HG03039 (cell line): Measurements from ENCODE around the gene BLACAT1.

Experiments used
- ATAC-seq: cut with Tn5 transposase; IDR thresholded peaks from one replicate; pipeline ENCODE4 v1.9.1; 2021; ENCODE audit warnings: mild to moderate bottlenecking, moderate library complexity; ENCODE audit not compliant: unreplicated experiment

BLACAT1 gene

DNA sequence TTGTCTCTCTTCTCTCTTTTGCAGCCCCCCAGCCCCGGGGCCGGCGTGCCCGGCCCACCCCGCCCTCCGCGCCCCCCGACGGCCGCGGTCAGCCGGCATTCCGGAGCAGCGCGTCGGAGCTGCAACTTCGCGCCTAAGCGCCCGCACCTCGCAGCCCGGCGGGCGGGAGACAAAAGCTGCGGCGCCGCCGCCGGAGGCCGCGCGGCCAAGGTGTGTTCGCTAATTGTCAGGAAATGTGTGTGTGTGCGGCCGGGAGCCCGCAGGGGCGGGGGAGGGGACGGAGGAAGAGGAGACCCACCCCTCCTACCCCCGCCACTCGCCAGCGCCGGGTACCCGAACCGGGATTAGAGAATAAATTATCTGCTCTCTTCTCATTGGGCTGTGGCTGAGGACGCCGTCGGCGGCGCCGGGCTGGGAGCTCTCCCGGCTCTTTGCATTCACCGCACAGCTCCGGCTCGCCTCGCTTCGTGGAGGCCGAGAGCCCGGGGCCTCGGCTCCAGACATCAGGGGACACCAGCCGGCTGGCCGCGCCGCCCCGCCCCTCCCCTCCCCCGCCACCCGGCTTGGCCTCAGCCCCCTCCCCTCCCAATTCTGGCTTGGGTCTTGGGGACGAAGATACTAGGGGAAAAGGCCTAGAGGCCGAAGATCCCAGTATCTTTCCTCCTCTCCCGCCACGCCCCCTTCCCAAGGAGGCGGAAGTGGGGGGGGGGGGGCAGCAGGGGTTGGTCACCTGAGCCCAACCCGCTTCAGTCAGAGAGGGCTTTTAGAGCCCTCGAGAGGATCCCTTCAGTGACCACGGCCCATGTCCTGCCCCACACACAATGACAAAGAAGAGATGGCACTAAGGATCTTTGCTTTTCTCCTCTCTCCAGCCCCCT lies 1.3 kb upstream of the BLACAT1 start:
- no peak for ATAC-seq

DNA sequence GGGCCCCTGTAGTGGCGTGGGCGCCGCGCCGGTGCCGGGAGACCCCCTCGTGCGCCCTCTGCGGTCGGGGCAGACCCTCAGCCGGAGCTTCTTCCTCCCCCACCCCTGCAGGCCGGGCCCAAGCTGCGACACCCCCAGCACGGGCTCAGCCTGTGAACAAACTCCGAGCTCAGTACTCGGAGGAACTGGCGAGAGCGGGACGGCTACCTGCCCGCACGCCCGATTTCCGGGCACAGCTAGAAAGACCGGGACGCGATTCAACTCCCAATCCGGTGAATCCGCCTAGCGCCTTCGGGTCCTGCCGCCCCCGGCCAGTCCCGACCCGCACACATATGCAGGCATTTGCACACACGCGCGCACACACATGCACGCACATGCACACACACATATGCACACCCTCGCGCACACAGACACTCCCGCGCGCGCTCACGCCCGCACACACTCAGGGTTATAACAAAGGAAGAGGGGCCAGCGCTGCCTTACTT lies 580 bp upstream of the BLACAT1 start:
- ATAC-seq = no peak

DNA sequence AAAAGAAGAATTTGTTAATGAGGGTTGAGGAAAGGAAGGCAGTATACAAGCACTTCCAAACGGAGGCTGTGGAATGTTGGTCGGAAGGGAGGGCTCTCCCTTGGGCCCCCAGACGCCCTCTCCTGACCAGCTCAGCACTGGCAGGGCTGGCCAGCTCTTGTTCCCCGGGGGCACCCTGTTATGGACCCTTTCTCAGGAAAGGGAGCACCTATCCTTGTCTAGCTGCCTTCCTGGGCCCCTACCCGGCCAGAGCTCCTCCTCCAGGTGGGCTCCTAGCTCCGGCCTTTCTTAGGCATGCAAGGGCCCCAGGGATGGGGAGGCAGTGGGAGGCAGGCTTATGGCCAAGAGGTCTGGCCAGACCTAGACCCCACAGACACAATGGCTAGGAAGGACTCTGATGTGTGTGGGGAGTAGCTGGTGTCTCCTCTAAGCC lies 926 bp downstream of the BLACAT1 start:
- ATAC-seq = no peak

DNA sequence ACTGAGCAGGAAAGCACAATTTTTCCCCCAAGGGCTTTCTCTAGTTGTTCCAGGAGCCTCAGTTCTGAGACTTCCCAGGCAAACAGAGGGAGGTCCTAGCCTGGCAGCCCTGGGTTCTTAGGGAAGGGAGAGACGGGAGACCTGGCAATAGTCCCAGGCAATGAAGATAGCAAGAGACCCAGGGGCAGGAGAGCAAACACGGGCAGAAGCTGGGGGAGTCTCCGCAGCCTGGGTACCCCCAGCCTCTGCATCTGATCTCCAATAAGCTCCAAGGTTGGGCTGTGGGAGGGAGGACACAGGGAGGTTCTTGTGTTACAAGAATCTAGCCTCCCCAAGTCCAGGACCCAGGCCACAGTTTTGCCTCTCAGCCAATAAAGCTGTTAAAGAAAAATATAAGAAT lies 2.4 kb downstream of the BLACAT1 start:
- ATAC-seq = no peak

DNA sequence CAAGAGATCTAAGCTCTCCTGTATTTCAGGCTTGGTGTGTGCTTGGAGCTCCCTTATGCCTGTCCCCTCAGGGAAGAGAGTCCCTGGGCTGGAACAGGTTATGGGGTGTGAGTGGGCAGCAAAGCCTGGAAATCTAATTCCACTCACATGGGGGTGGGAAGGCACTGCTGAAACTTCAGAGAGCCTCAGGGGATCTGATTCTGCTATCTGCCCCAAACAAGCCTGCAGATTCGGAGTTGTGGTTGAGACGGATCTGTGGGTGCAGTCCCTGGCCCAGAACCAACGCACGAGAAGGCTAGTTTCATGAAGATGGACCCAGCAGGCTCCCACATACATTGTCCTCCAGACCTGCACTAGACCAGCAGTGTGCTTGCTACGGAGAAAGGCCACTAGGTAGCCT lies 2.9 kb downstream of the BLACAT1 start:
- no peak for ATAC-seq

DNA sequence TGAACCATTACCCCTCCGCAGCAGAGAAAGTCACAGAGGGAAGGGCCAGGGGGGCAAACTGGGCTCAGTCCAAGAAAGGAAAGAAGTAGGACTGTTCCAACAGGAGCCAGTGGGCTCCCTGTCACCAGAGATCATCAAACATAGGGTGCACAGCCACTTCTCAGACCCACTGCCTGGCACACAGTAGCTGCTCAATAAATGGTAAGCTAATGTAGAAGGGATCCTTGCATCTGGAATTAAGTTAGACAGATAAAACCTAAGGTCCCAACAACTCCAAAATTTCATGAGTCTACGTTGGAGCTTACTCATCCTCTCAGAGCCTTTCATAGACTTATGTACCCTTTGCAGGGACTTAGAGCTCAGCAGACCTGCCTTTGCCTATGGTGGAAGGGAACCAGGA lies 3.5 kb downstream of the BLACAT1 start:
- ATAC-seq = no peak

DNA sequence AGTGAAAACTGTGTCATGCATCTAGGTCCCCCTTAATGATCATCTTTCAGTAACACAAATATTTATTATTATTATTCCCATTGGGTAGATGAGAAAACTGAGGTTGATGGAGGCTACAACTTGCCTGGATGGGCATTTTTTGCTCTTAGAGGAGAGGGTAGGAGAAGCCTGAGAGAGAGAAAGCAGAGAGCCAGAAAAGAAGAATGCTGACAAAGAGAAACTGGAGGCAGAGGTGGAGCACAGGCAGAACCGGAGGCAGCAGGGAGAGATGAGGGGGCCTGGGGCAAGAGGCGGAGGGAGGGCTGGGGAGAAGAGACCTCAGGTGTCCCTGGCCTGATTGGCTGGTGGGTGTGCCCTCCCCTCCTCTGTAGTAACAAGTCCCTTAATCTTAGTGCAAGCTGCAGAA lies 4.1 kb downstream of the BLACAT1 start:
- ATAC-seq = no peak

DNA sequence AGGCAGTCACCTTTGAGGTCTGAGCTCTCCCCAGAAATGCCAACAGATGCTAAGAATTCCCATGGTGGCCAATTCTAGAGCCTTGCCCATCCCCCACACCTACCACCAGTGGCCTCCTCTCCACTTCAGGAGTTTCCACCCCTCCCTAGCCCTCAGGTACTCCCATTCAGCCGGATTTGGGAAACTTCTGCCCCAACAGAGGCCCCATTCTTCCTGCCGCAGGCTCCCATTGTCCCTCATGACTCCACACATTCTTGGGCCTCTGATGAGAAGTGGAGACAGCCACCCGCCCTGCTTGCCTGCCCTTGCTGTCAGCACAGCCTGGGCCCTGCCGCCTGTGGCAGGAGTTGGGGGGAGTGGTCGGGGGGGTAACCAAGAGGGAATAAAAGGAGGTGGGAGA lies 4.6 kb downstream of the BLACAT1 start:
- ATAC-seq = no peak

DNA sequence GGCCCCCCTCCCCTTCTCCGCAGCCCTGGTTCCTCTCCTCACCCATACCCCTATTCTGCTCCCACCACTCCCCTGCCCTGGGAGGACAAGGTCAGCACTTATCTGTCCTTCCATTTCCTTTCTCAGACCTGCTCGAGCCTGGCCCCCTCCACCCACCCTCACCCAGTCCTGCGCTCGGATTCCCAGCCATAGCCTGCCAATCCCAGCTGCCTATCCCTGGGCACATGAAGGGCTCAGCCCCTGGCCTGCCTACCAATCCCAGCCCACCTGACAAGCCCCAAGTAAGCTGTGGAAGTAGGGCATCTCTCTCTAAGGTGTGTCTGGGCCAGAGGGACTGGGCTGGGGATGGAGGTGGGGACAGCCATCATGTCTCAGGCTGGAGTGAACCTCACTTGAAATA lies 5.4 kb downstream of the BLACAT1 start:
- no peak for ATAC-seq

DNA sequence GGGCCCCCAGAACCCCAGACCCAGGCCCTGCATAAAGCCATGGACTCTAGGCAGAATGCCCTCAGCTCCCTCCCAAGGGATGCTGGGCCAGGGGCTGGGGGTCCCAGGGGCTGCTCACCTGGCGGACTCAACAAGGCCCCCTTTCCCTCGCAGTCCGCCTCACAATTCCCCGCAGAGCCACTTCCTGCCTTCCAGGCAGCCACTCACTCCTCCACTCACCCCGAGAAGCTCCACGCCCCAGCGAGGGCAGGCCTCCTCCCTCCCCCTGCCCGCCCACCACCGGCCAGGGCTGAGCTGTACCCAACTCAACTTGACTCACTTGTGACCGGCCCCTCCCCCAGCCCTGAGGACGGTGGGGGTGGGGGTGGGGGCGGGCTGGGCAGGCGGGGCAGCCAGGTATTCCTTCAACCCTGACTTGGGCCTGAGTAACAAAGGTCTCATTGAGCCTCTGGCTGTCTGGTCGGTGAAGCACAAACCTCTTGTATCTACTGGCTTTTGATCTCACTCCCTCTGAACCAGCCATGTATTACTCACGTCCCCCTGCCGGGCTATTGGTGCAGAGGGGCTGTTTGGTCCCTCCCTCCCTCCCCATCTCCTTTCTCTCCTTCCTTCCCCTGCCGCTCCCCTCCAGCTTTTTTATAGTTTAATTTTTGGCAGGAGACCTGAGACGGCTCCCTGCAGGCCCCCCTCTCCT lies 5.9 kb downstream of the BLACAT1 start:
- no peak for ATAC-seq

DNA sequence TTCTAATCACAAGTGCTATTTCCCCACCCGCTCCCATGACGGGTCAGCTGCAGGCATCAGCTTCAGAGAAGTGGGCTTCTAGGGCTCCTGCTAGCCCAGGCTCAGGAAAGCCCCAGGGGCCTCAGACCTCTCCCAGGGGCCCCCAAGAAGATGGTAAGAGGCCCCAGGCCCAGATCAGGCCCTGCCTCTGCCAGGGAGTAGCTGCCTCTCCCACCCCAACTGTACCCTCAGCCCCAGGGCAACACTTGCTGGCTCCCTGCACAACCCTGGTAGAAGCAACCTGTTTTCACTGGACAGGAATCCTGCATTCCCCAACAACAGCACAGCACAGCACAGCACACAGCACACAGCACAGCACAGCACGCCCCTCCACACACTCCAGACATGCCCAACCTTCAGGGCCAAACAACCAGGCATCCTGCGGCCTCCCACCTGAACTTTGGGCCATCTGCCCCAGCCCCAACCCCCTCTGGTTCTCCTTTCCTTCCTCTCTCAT lies 6.5 kb downstream of the BLACAT1 start:
- ATAC-seq = no peak

DNA sequence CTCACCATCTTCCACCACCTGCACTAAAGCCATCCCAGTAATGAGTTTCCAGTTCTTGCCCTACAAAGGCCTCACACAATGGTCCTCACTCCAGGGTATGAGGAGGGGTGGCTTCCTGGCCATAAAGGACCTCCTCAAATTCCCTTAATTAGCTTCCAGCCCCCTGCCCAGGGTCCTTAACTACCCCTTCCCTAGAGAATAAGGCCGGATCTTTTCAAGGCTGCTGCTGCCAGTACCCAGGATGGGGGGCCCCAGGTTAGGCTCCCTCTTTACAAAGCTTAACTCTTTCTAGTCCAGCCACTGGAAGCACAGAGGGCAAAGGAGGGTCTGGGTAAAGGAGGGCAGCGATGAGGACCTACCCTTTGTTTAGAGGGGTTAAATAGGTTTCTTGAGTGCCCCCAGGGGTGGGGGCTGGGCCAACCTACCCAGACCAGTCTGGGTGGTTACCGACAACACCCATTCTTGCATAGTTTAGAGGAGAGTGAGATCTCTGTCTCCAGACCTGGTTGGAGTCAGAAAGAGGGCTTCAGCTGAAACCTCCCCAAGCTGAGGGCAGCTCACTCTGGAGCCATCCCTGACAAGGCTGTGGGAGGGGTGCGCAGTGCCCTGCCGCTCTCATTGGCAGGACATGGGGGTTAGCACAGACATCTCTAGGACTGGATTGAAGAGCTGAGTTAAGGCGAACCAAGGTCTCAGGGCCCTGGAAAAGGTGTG lies 7.1 kb downstream of the BLACAT1 start:
- no peak for ATAC-seq

DNA sequence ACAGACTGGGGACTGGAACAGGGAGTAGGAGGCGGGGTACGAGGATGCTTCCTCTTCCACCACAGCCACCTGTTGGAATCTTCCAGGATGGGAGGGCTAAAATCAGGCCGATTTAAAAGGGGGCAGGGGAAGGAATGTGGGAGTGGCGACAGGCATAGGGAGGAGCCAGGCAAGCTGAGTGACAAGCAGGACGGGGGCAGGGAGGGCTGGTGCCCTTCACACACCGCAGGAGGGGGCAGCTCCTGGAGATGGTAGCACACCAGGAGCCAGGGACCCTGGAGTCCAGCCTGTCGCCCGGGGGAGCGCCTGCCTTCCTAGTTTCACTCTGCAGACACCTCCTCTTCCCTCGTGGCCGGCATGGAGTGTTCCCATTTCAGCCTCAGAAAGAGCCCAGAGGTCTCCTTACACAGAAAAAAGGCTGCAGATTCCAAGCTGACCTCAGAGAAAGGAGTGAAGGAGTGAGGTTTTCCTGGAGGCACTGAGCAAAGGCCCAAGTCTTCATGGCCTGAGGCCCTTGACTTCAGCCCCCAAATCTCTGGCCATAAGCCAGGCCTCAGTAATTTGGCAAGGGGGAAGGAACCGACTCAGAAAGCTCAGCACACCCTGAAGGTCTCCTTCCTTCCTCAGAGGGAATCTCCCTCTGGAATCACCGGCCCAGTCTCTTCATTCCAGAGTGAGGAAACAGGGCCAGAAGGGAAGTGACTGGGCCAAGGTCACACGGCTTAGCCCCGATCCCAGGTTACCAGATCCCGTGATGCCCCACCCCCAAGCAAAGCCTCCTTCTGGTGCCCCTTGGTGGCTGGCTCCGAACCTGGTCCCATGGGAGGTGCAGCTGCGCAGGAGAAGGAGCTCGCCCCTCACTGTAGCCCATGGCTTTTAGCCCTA lies 8.1 kb downstream of the BLACAT1 start:
- no peak for ATAC-seq

DNA sequence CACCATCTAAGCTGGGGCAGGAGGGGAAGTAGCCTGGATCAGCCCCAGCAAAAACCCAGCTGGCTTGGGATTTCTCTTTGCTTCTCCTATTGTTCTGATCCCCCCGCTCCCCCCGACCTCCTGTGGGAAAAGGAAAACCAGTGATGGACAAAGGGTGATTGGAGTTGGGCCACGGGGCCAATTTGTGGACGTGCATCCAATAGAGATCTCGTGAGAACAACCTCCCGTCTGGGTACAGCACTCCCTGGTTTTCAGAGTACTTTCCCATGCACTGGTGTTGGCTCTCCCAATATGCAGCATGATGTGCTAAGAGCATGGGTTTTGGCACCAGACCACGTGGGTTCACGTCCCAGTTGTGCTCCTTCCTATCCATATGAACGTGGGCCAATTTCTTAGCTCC lies 9.0 kb downstream of the BLACAT1 start:
- ATAC-seq = no peak

DNA sequence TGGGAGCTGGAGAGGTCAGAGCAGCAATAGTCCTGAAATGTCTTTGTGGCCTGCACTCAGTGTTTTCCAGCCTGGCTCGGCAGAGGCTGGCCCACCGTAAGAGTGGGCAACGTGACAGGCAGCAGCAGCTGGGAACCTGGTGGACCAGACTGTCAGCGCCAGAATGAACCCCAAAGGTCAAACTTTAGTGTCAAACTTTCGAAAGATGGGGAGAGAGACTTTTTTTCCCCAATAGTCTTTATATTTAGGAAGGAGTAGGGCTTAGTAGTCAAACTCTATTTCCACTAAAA lies 10.3 kb downstream of the BLACAT1 start:
- no peak for ATAC-seq

DNA sequence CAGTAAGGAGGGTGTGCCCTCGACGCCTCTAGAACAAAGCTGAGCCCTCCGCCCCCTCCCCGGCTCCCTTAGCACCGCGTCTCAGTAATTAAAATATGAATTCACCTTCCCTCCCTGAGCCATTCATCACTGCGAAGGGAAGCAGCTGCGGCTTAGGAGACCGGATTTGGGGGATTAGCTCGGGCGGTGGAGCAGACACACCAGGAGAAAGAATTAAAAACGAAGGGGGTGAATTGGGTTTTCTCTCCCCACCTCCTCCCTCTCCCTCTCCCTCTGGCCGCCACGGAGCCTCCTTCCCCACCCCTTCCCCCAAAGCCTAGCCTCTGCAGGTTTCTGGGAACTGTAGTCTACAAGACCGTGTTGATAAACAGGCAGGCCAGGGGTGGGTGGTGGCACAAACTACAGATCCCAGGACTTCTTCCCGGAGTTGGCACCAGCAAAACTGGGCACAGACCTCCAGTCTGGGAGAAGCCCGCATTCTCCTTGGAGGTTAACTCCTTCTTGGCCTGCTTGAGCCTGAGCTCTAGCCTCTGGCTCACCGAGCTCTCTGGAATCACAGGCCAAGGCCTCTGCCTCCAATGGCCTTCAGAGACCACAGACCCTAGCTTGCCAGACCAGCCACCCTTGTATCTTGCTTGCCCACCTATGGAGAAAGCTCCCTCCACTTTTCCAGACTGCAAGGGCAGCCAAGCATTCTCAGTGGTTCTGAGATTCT lies 10.8 kb downstream of the BLACAT1 start:
- no peak for ATAC-seq

DNA sequence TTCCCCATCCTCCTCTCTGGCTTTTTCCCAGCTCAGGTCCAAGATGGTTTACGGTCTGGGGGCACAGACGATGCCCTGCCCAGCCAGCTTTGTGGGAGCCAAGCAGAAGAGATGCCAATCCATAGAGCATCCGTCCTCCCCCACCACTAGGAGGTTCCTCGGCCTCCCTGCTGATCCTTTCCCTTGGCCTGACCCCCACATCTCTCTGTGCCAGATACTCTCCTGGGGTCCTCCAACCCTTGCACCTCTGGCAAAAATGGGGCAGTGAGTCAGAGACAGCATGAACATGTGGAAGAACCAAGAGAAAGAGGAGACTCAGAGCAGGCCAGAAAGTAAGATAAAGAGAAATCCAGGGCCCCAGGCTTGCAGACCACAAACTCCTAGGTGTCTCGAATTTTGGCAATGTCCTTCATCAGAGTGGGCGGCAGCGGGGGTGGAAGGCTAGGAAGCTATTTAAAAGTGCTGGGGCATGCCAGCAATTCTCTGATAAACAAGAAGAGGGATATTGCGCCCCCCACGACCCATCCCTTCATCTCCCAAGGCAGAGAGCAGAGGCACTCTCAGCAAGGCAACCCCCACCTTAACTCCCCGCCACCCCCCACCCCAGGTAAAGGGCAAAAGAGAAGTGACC lies 11.4 kb downstream of the BLACAT1 start:
- ATAC-seq = no peak

DNA sequence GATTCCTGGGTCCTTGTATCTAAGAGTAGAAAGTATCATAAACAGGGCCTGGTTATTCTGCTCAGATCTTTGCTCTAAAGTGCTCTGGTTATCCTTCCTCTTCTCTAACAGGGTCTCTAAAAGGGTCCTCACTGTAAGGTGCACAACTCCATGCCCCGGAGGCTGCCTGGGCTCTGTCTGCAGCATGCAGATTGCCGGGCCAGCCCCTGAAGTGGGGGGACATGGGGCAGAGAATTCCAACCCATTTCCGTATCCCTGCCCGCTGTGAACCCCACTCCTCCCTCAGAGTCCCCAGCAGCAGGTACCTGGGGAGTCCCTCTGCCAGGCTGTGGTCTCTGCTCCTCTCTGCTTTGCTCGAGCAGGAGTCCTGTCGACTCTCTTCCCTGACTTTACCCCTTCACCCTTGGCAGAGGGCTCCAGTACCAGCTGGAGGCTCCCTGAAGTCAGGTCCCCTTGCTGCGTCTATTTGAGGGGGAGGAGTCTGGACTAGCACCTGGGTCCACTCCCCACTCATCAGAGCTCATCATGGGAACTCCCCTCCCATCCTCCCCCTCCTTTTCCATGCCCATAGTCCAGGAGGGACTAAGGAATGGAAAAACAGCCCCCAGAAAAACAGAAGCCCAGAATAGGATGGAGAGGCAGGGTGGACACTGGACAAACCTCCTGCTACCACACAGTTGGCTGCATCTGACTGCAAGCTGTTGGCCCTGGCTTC lies 12.1 kb downstream of the BLACAT1 start:
- ATAC-seq = no peak
